BJ (cell line): ENCODE measurements around the gene TRAPPC3. TPM values are rescaled to one million over a fixed set of nuclear protein-coding genes. Genes with fewer than 3 reads are reported as not detected.

Experiments used
- CTCF ChIA-PET: fragments of 350-600 bp; formaldehyde crosslinking; extraction: SDS; loops from one replicate; lab custom pipeline; 2021; ENCODE audit warnings: antibody characterized with exemption, inconsistent platforms; lab: Yijun Ruan, JAX
- POLR2A ChIA-PET: fragments of 300-600 bp; sonication (Branson Sonifier 250); formaldehyde crosslinking; extraction: SDS; loops from one replicate; lab custom pipeline; 2021; ENCODE audit warnings: antibody characterized with exemption; lab: Charles Lee
- DNase-seq: peaks from one replicate; pipeline ENCODE4 v3.0.0-alpha.2; 2011; ENCODE audit warnings: low read depth
- H3K27me3 ChIP-seq: 2 replicates; pipeline ENCODE4 v1.6.0; 2011; ENCODE audit warnings: low read length; ENCODE audit not compliant: control insufficient read depth, insufficient read depth
- H3K36me3 ChIP-seq: 2 replicates; pipeline ENCODE4 v1.5.1; 2011; ENCODE audit warnings: low read length; ENCODE audit not compliant: control insufficient read depth, insufficient read depth
- H3K4me3 ChIP-seq: 2 replicates; pipeline ENCODE4 v1.5.1; 2011; ENCODE audit warnings: low read depth, mild to moderate bottlenecking, control low read depth, low read length
- CTCF ChIP-seq: IDR thresholded peaks from 2 replicates; pipeline ENCODE4 v1.5.1; 2011; ENCODE audit warnings: low read depth, mild to moderate bottlenecking, control low read depth, inconsistent platforms, low read length, moderate library complexity; ENCODE audit not compliant: insufficient read depth
- polyA plus RNA-seq: library from polyadenylated mRNA; depleted of rRNA; stranded (reverse); fragments of >200 nt; gene quantifications from 2 replicates; pipeline ENCODE4 v1.2.3, GENCODE V29; 2011

TRAPPC3 gene
- polyA plus RNA-seq, 1 experiment: 65.4 TPM

- no peaks in the 10 kb centered on the region for H3K27me3 ChIP-seq
- CTCF ChIA-PET: interaction anchor here (1.6 to 3.8 kb wide), 2 partner anchors 17 to 31 kb away, joined by 5 to 15 read pairs; partner anchors contain the start of gene TRAPPC3
- DNase-seq: no peak
- no peak overlapping the region for H3K4me3 ChIP-seq
- H3K36me3 ChIP-seq: peaks cover 10% of the 10 kb centered on the region
- POLR2A ChIA-PET: no interaction called here
- no peak for TF ChIP-seq CTCF
These were observed 16.9 kb upstream of the TRAPPC3 start for GRCh38 chr1:36166136-36166535.

- Histone ChIP-seq H3K27me3 (no peaks in the 10 kb centered on the region), H3K36me3 (0 out of 2 replicates have a peak, but pooled peaks cover 5% of the 10 kb centered on the region), H3K4me3 (no peak overlapping the region)
- TF ChIP-seq CTCF: no peak
- ChIA-PET CTCF (interaction anchor here (3.8 kb wide), 1 partner anchor 16 kb away, joined by 15 read pairs; the partner anchor contains the start of gene TRAPPC3), POLR2A (no interaction called here)
- no peak for DNase-seq
These were observed 15.9 kb upstream of the TRAPPC3 start for GRCh38 chr1:36165145-36165544.

GRCh38 chr1:36164361-36164760 lies 15.1 kb upstream of the TRAPPC3 start:
- no peaks in the 10 kb centered on the region for H3K27me3 ChIP-seq
- no peak overlapping the region for H3K4me3 ChIP-seq
- H3K36me3 ChIP-seq: 0 out of 2 replicates have a peak, but pooled peaks cover 3% of the 10 kb centered on the region
- ChIA-PET POLR2A (no interaction called here), CTCF (interaction anchor here (3.8 kb wide), 1 partner anchor 15 kb away, joined by 15 read pairs; the partner anchor contains the start of gene TRAPPC3)
- DNase-seq: no peak
- TF ChIP-seq CTCF: no peak

- 0 out of 2 replicates have a peak, but pooled peaks cover 3% of the 10 kb centered on the region for H3K36me3 ChIP-seq
- no peak for DNase-seq
- H3K27me3 ChIP-seq: no peaks in the 10 kb centered on the region
- ChIA-PET POLR2A (no interaction called here), CTCF (interaction anchor here (1.6 to 4.4 kb wide), 4 partner anchors 14 to 120 kb away, joined by 4 to 31 read pairs (median 10); partner anchors contain the start of gene TRAPPC3)
- no peak for TF ChIP-seq CTCF
- H3K4me3 ChIP-seq: no peak overlapping the region
These were observed 14.1 kb upstream of the TRAPPC3 start for GRCh38 chr1:36163426-36163825.

GRCh38 chr1:36162680-36163239 lies 13.5 kb upstream of the TRAPPC3 start:
- Histone ChIP-seq H3K27me3 (no peaks in the 10 kb centered on the region), H3K4me3 (no peak overlapping the region), H3K36me3 (0 out of 2 replicates have a peak, but pooled peaks cover 3% of the 10 kb centered on the region)
- POLR2A ChIA-PET: no interaction called here
- DNase-seq: no peak
- no peak for TF ChIP-seq CTCF
- CTCF ChIA-PET: interaction anchor here (0.7 to 4.4 kb wide), 6 partner anchors 12 to 120 kb away, joined by 3 to 33 read pairs (median 5); partner anchors contain the start of gene TRAPPC3
